ENCODE data around the gene ORC1.

ORC1 gene

GRCh38 chr1:52341655-52342260 is 62.5 kb downstream of the ORC1 start:
- DNase-seq (ENCODE audit: low read depth) = no peak
- TF ChIP-seq, protein P1, sequence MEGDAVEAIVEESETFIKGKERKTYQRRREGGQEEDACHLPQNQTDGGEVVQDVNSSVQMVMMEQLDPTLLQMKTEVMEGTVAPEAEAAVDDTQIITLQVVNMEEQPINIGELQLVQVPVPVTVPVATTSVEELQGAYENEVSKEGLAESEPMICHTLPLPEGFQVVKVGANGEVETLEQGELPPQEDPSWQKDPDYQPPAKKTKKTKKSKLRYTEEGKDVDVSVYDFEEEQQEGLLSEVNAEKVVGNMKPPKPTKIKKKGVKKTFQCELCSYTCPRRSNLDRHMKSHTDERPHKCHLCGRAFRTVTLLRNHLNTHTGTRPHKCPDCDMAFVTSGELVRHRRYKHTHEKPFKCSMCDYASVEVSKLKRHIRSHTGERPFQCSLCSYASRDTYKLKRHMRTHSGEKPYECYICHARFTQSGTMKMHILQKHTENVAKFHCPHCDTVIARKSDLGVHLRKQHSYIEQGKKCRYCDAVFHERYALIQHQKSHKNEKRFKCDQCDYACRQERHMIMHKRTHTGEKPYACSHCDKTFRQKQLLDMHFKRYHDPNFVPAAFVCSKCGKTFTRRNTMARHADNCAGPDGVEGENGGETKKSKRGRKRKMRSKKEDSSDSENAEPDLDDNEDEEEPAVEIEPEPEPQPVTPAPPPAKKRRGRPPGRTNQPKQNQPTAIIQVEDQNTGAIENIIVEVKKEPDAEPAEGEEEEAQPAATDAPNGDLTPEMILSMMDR (conservative IDR thresholded peaks at IDR 0.05; ENCODE audit: control insufficient read depth, insufficient read depth, low read depth, low read length) = no peak
- H3K4me3 ChIP-seq (ENCODE audit: control insufficient read depth, low read depth, low read length) = no peak overlapping the region

- DNase-seq (ENCODE audit: low read depth) = no peak
- H3K4me3 ChIP-seq (ENCODE audit: control insufficient read depth, low read depth, low read length) = no peak overlapping the region
- TF ChIP-seq, protein P1 (conservative IDR thresholded peaks at IDR 0.05; ENCODE audit: control insufficient read depth, insufficient read depth, low read depth, low read length) = no peak
Measured at GRCh38 chr1:52337439-52337838, 66.8 kb downstream of the ORC1 start.

DNA sequence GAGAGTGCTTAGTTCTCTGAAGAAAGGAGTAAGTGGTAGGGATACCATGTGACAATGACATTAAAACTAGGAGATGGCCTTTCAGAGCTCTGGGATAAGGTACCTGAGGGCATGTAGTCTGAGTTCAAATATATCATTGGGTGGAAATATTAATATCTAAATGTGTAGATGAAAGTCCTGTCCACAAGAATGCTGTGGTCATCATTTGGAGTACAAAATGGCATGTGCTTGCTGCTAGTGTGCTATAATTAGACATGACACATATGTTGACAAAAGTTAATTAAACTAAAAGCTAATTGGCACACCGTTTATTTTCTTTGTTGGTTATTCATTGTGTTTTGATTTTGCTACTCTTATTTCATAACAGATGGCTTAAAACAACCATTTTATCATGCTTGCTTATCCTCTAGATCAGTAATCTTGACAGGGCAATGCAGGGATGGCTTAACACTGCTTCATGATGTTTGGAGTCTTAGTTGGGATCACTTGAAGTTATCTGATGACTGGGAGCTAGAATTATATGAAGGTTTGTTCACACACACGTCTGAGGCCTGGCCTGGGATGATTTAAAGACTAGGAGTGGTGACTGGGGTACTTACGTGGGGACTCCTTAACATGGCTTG is 69.2 kb downstream of the ORC1 start:
- H3K4me3 ChIP-seq (ENCODE audit: control insufficient read depth, low read depth, low read length) = no peak overlapping the region
- TF ChIP-seq, protein P1 (conservative IDR thresholded peaks at IDR 0.05; ENCODE audit: control insufficient read depth, insufficient read depth, low read depth, low read length) = no peak
- DNase-seq (ENCODE audit: low read depth) = no peak

DNA sequence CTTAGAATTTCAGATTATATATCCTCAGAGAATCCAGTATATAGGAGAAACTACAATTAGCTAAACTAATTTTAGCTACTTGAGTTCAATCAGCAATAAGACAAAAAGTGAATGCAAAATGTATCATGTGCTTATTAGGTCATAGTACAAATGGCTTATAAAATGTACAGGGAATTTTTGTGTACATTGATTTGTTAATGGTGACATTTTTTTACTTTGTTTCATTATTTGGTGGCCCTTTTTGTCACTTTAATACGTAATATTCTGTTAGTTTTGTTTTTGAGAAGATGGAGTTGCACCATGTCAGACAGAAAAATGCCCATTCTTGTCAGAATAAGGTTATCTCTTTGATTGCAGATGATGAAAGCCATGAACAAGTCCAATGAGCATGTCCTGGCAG is 71.8 kb downstream of the ORC1 start:
- TF ChIP-seq, protein P1 (conservative IDR thresholded peaks at IDR 0.05; ENCODE audit: control insufficient read depth, insufficient read depth, low read depth, low read length) = no peak
- no peak overlapping the region for H3K4me3 ChIP-seq (ENCODE audit: control insufficient read depth, low read depth, low read length)
- no peak for DNase-seq (ENCODE audit: low read depth)

DNA sequence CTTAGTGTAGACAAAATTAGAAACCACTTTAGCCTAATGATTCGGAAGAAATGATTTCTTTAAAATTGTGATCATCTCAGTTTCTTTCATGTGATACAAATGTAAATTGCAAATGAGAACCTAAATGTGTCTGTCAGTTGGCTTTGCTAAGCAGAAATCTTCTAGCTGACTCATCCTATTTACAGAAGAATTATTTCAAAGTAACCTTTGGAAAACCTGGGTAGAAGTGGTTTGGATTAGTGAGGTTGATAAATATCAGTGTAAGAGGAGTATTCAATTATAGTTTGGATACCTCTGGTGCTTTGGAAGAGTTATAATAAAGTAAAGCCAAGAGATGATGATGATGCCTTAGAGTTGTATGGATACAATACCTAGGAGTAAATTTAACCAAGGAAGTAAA is 75.6 kb downstream of the ORC1 start:
- TF ChIP-seq, protein P1 (conservative IDR thresholded peaks at IDR 0.05; ENCODE audit: control insufficient read depth, insufficient read depth, low read depth, low read length) = no peak
- no peak overlapping the region for H3K4me3 ChIP-seq (ENCODE audit: control insufficient read depth, low read depth, low read length)
- DNase-seq (ENCODE audit: low read depth) = no peak

GRCh38 chr1:52325786-52326185 is 78.4 kb downstream of the ORC1 start:
- TF ChIP-seq, protein P1 (conservative IDR thresholded peaks at IDR 0.05; ENCODE audit: control insufficient read depth, insufficient read depth, low read depth, low read length) = no peak
- DNase-seq (ENCODE audit: low read depth) = no peak
- no peak overlapping the region for H3K4me3 ChIP-seq (ENCODE audit: control insufficient read depth, low read depth, low read length)
